Astrocyte of the cerebellum (primary cell): ENCODE results near the gene NFIA.

ENCODE experiments used
- DNase-seq: peaks from one replicate; pipeline ENCODE4 v3.0.0-alpha.2; 2011; ENCODE audit warnings: low read depth
- H3K4me3 ChIP-seq: 2 replicates; pipeline ENCODE4 v1.5.1; 2011; ENCODE audit warnings: mild to moderate bottlenecking, low read depth, low read length, moderate library complexity
- in situ Hi-C: cut with HindIII; loops from 2 replicates; pipeline ENCODE4 v1.10.0; 2017; ENCODE audit warnings: low sequenced_read_pairs
- TF ChIP-seq, protein P1 (sequence below): IDR thresholded peaks from 2 replicates; pipeline ENCODE4 v1.5.1; 2012; ENCODE audit warnings: low read length, low read depth, moderate library complexity, mild to moderate bottlenecking; ENCODE audit errors: missing control alignments

Gene NFIA

DNA sequence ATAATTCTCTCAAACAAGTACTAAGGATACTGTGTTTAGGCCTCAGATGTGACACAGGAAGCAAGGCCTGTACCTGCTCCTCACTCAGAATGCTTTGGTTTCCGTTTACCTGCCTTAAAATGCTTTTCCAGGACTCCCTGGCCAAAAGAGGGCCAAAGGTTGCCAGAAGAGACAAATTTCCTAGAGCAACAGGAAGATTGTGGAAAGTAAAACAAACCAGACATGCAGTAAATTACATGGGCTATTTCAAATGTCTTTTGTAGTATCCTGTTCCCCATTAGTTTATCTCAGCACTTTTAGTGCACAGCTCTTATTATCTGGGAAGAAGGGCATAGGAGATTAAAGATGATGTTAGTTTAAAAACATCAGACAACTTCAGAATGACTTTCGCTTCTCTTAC, 280.0 kb downstream of the NFIA start:
- no peak for DNase-seq
- no peak overlapping the region for H3K4me3 ChIP-seq
- TF ChIP-seq, protein P1, sequence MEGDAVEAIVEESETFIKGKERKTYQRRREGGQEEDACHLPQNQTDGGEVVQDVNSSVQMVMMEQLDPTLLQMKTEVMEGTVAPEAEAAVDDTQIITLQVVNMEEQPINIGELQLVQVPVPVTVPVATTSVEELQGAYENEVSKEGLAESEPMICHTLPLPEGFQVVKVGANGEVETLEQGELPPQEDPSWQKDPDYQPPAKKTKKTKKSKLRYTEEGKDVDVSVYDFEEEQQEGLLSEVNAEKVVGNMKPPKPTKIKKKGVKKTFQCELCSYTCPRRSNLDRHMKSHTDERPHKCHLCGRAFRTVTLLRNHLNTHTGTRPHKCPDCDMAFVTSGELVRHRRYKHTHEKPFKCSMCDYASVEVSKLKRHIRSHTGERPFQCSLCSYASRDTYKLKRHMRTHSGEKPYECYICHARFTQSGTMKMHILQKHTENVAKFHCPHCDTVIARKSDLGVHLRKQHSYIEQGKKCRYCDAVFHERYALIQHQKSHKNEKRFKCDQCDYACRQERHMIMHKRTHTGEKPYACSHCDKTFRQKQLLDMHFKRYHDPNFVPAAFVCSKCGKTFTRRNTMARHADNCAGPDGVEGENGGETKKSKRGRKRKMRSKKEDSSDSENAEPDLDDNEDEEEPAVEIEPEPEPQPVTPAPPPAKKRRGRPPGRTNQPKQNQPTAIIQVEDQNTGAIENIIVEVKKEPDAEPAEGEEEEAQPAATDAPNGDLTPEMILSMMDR, result no peak
- in situ Hi-C loops, result no loop called here

DNA sequence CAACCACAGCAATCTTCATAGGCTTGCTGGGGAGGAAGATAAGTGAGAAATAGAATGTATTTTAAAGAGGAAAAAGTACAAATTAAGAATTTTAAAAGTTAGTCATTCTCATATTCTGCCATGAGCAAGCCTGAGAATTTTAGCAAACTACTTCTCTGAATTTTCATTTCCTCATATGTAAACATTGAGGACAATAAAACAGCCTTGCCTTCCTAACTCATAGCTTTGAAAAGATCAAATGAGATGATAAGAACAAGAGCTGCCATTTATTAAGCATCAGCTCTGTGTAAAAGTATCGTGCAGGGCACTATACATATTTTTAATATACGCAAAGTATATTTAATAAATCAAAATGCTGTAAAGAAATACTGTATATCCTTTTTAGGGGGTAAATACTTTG, 286.0 kb downstream of the NFIA start:
- in situ Hi-C loops, result no loop called here
- no peak overlapping the region for H3K4me3 ChIP-seq
- DNase-seq, result no peak
- TF ChIP-seq, protein P1, result no peak

DNA sequence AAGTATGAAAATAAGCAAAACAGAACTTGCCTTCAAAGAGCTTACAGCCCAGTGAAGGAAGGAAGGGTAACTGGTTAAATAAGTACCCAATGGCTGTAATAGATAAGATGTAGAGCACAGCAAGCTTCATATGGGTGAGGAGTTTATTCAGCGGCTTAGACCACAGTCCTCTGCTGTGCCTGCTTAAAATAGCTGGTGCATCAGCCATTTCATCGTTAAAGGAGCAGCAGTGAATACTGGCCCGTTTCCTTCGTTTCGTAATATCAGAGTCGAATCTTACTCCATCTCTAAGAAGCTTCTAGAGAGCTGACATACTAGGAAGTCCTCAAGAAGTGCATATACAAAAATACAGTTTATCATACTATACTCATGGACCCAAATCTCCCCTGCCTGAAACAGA, 286.5 kb downstream of the NFIA start:
- H3K4me3 ChIP-seq, result no peak overlapping the region
- TF ChIP-seq, protein P1, result no peak
- in situ Hi-C loops, result no loop called here
- DNase-seq, result no peak

DNA sequence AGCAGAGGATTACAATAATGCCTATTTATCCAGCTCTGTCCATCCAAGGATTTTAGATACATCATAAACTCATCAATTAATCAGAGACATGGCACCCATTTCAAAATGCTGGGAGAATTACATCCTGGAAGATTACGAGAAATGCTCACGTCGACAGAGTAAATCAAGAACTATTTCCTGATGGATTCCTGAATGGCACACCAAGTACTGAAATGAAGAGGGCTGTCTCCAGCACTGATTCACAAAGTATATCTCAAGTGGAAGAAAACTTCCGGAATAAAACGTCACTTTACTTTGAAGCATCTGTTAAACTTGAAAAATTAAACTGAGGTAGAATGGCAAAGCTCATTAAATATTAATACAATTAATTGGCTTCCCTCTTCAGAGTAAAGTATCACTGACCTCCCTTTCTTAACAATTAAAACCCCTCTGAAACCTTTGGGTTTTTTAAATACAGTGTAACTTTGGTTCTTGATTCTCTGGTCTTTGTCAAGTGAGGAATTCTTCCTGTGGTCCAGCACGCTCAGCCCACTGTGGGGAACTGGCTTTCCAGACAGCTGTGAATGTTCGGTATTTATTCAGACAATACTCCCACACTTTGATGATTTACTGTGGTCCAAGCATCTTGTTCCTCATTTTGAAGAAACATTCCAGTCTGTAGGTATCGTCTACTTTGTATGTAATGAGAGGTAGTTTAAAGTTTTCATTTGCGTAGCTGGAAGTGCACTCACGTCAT, 288.0 kb downstream of the NFIA start:
- in situ Hi-C loops, result no loop called here
- H3K4me3 ChIP-seq, result no peak overlapping the region
- TF ChIP-seq, protein P1, result no peak
- no peak for DNase-seq

DNA sequence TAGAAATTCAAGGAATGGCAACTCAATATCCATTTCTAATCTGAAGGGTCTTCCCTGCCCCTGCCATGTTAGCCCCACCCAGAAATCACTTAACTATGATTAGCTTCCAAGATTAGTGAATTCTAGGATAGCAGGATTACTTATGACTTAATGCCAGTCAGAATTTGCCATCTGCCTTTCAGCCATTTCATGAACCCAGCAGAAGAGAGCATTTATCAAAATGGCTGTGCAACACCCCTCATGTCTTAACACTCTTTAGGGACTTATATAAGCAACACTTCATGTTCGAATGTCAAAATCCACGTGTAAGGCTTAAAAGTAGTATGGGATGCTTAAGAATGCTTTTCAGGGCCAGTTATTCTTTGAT, 288.5 kb downstream of the NFIA start:
- H3K4me3 ChIP-seq, result no peak overlapping the region
- TF ChIP-seq, protein P1, result no peak
- DNase-seq, result no peak
- in situ Hi-C loops, result no loop called here

DNA sequence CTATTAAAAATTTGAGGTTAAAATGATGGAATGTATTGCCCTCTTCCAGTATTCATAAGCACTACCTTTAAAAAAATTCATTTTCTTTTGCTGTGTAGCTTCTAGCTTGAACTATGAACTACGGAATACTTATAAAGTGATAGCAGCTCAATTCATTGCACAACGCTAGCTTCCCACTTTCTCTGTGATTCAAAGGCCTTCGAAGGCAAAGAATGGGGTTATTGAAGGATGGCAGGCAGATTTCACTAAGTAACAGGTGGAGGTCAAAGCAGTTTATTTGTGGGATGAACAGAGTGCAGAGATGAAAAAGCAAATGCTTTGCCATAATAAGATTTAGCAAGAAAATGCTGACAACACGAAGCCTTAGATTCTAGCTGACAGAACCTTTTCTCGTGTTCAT, 290.6 kb downstream of the NFIA start:
- DNase-seq, result no peak
- TF ChIP-seq, protein P1, result no peak
- no peak overlapping the region for H3K4me3 ChIP-seq
- in situ Hi-C loops, result no loop called here
